BLaER1 treated with 17β-estradiol and CSF1 and Interleukin-3, amounts not matched to agents 10 nM and 100 nM (cell line): ENCODE measurements around the gene PRKCA.
A peak's percentile ranks its signal among the peaks of the same experiment; 100 is the strongest.

Experiments used
- H3K27ac ChIP-seq, 11 experiments: shearing (Covaris generic); formaldehyde crosslinking; 2 replicates each; pipeline ENCODE4 v1.8.1; 2022
- H3K27me3 ChIP-seq, 11 experiments: shearing (Covaris generic); formaldehyde crosslinking; 2 replicates each; pipeline ENCODE4 v1.8.1; 2022
- H3K36me3 ChIP-seq, 11 experiments: shearing (Covaris generic); formaldehyde crosslinking; 2 replicates each; pipeline ENCODE4 v1.8.1; 2022
- H3K4me1 ChIP-seq, 10 experiments: shearing (Covaris generic); formaldehyde crosslinking; 2 replicates each; pipeline ENCODE4 v1.8.1; 2022
- H3K4me2 ChIP-seq, 11 experiments: shearing (Covaris generic); formaldehyde crosslinking; 2 replicates each; pipeline ENCODE4 v1.8.1; 2022
- H3K4me3 ChIP-seq, 10 experiments: shearing (Covaris generic); formaldehyde crosslinking; 2 replicates each; pipeline ENCODE4 v1.8.1; 2022
- H3K9ac ChIP-seq, 11 experiments: shearing (Covaris generic); formaldehyde crosslinking; 2 replicates each; pipeline ENCODE4 v1.8.1; 2022
- H3K9me3 ChIP-seq, 11 experiments: shearing (Covaris generic); formaldehyde crosslinking; replicated peaks in 1 of 11; 2 replicates each; pipeline ENCODE4 v1.8.1; 2022
- H4K20me1 ChIP-seq, 11 experiments: shearing (Covaris generic); formaldehyde crosslinking; 2 replicates each; pipeline ENCODE4 v1.8.1; 2022
- Cebpa-rat ChIP-seq, 11 experiments: shearing (Covaris generic); IDR thresholded peaks; 2 replicates each; pipeline ENCODE4 v1.8.1; 2022

Gene PRKCA

GRCh38 chr17:66775881-66776400, 473.5 kb downstream of the PRKCA start:
- Histone ChIP-seq H3K9me3 (no peaks in the 10 kb centered on the region), H3K27ac (peak overlapping the region in 6 of 11 experiments; percentile 46 to 84 (median 76); a peak in 12 of 22 replicates), H3K27me3 (no peaks in the 10 kb centered on the region), H3K4me2 (peak overlapping the region in 9 of 11 experiments; percentile 24 to 83 (median 70); a peak in 18 of 22 replicates), H3K9ac (peak overlapping the region in 4 of 11 experiments; percentile 57 to 72 (median 61); a peak in 8 of 22 replicates), H3K4me3 (no peak overlapping the region; a peak in 1 of 20 replicates), H4K20me1 (peaks cover 0 to 43% (median 0%) of the 10 kb centered on the region in 11 experiments; a peak in 2 of 22 replicates), H3K4me1 (peaks cover 13 to 74% (median 46%) of the 10 kb centered on the region in 10 experiments; a peak in 19 of 20 replicates), H3K36me3 (peaks cover 0 to 100% (median 0%) of the 10 kb centered on the region in 11 experiments; a peak in 5 of 22 replicates)
- TF ChIP-seq Cebpa-rat (IDR thresholded peaks at IDR 0.05) = no peak

GRCh38 chr17:66776999-66777688, 474.7 kb downstream of the PRKCA start:
- H3K4me1 ChIP-seq = peaks cover 13 to 86% (median 50%) of the 10 kb centered on the region in 10 experiments; a peak in 19 of 20 replicates
- peak overlapping the region in 9 of 11 experiments; percentile 24 to 83 (median 70); a peak in 17 of 22 replicates for H3K4me2 ChIP-seq
- H3K4me3 ChIP-seq = no peak overlapping the region

GRCh38 chr17:66777689-66778225, 475.3 kb downstream of the PRKCA start:
- H3K4me3 ChIP-seq = no peak overlapping the region

More at GRCh38 chr17:66776999-66777688, 474.7 kb downstream of the PRKCA start:
- Histone ChIP-seq H3K9me3 (no peaks in the 10 kb centered on the region), H3K36me3 (peaks cover 0 to 97% (median 0%) of the 10 kb centered on the region in 11 experiments; a peak in 5 of 22 replicates), H3K9ac (no peak overlapping the region), H3K27me3 (no peaks in the 10 kb centered on the region), H4K20me1 (peaks cover 0 to 46% (median 0%) of the 10 kb centered on the region in 11 experiments; a peak in 3 of 22 replicates), H3K27ac (peak overlapping the region in 4 of 11 experiments; percentile 22 to 84 (median 76); a peak in 5 of 22 replicates)
- no peak for TF ChIP-seq Cebpa-rat (IDR thresholded peaks at IDR 0.05)

GRCh38 chr17:66778531-66779236, 476.3 kb downstream of the PRKCA start:
- Histone ChIP-seq H3K27ac (no peak overlapping the region), H3K4me3 (no peak overlapping the region), H3K4me1 (peaks cover 13 to 87% (median 63%) of the 10 kb centered on the region in 10 experiments; a peak in 19 of 20 replicates), H3K36me3 (peaks cover 0 to 97% (median 0%) of the 10 kb centered on the region in 11 experiments; a peak in 5 of 22 replicates), H3K9me3 (no peaks in the 10 kb centered on the region), H4K20me1 (peaks cover 0 to 52% (median 0%) of the 10 kb centered on the region in 11 experiments; a peak in 4 of 22 replicates), H3K9ac (no peak overlapping the region), H3K4me2 (no peak overlapping the region), H3K27me3 (no peaks in the 10 kb centered on the region)
- no peak for TF ChIP-seq Cebpa-rat (IDR thresholded peaks at IDR 0.05)

More at GRCh38 chr17:66777689-66778225, 475.3 kb downstream of the PRKCA start:
- H3K4me1 ChIP-seq = peaks cover 13 to 87% (median 56%) of the 10 kb centered on the region in 10 experiments; a peak in 19 of 20 replicates
- peaks cover 0 to 47% (median 0%) of the 10 kb centered on the region in 11 experiments; a peak in 4 of 22 replicates for H4K20me1 ChIP-seq
- no peaks in the 10 kb centered on the region for H3K9me3 ChIP-seq
- no peak overlapping the region for H3K9ac ChIP-seq
- peak overlapping the region in 2 of 11 experiments; percentile 22 to 78; a peak in 2 of 22 replicates for H3K27ac ChIP-seq
- H3K4me2 ChIP-seq = peak overlapping the region in 6 of 11 experiments; percentile 27 to 83 (median 71); a peak in 10 of 22 replicates
- no peak for TF ChIP-seq Cebpa-rat (IDR thresholded peaks at IDR 0.05)
- H3K36me3 ChIP-seq = peaks cover 0 to 97% (median 0%) of the 10 kb centered on the region in 11 experiments; a peak in 5 of 22 replicates
- H3K27me3 ChIP-seq = no peaks in the 10 kb centered on the region

DNA sequence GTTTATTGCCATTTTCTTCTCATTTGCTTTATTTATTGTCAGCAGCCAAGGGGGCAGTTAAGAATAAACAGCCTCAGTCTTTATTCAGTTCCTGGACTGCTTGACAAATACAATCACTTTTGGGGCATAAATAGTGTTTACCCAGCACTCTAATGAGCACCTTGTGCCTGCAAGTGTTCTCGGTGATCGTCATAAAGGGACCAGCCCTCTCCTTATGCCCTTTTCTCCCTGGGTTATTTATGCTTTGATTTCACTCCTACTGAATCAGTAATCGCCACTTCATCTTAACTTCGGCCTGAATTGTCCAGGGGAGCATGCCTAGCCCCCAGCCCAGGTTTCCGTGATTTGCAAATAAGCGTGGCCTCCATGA, 476.8 kb downstream of the PRKCA start:
- no peak overlapping the region for H3K27ac ChIP-seq
- peaks cover 13 to 87% (median 63%) of the 10 kb centered on the region in 10 experiments; a peak in 19 of 20 replicates for H3K4me1 ChIP-seq
- no peaks in the 10 kb centered on the region for H3K9me3 ChIP-seq
- H4K20me1 ChIP-seq = peaks cover 0 to 58% (median 0%) of the 10 kb centered on the region in 11 experiments; a peak in 4 of 22 replicates
- TF ChIP-seq Cebpa-rat (IDR thresholded peaks at IDR 0.05) = no peak
- no peak overlapping the region for H3K9ac ChIP-seq
- H3K36me3 ChIP-seq = peaks cover 0 to 97% (median 0%) of the 10 kb centered on the region in 11 experiments; a peak in 5 of 22 replicates
- no peak overlapping the region for H3K4me3 ChIP-seq
- no peaks in the 10 kb centered on the region for H3K27me3 ChIP-seq
- H3K4me2 ChIP-seq = 0 out of 22 replicates have a peak overlapping the region, but pooled peaks of 2 of the 11 experiments have one; percentile 3 to 5

DNA sequence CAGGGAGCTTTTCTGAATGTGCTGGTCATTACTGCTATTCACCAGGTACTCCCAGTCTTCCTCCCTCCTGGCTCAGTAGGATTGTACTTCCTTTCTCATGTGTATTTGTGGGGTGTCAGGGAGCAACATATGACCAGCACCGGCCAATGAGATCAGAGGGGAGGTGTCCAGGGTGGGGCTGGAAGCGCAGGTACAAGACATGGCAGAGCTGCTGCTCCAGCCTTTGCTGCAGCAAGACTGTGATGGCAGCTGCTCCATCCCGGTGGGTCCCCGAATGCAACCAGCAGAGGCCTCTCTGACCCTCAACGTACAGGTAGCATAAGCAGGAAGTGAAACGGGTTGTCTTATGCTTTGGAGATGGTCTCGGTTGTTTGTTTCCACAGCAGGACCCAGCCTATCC, 478.7 kb downstream of the PRKCA start:
- Histone ChIP-seq H4K20me1 (peaks cover 0 to 61% (median 0%) of the 10 kb centered on the region in 11 experiments; a peak in 4 of 22 replicates), H3K27me3 (no peaks in the 10 kb centered on the region), H3K9ac (no peak overlapping the region), H3K9me3 (no peaks in the 10 kb centered on the region), H3K4me1 (peaks cover 16 to 87% (median 63%) of the 10 kb centered on the region in 10 experiments; a peak in 19 of 20 replicates), H3K36me3 (peaks cover 0 to 94% (median 0%) of the 10 kb centered on the region in 11 experiments; a peak in 5 of 22 replicates), H3K27ac (no peak overlapping the region), H3K4me2 (peak overlapping the region in 5 of 11 experiments; percentile 9 to 28 (median 14); a peak in 7 of 22 replicates), H3K4me3 (no peak overlapping the region)
- TF ChIP-seq Cebpa-rat (IDR thresholded peaks at IDR 0.05) = no peak

GRCh38 chr17:66782851-66783250, 480.4 kb downstream of the PRKCA start:
- Histone ChIP-seq H3K4me1 (peaks cover 29 to 87% (median 64%) of the 10 kb centered on the region in 10 experiments), H3K9ac (peak overlapping the region in 1 of 11 experiments; percentile 3; a peak in 1 of 22 replicates), H3K4me3 (no peak overlapping the region), H4K20me1 (peaks cover 0 to 64% (median 0%) of the 10 kb centered on the region in 11 experiments; a peak in 4 of 22 replicates), H3K36me3 (peaks cover 0 to 94% (median 0%) of the 10 kb centered on the region in 11 experiments; a peak in 5 of 22 replicates), H3K27ac (peak overlapping the region in 1 of 11 experiments; percentile 6; a peak in 2 of 22 replicates), H3K4me2 (peak overlapping the region in 9 of 11 experiments; percentile 5 to 90 (median 85); a peak in 16 of 22 replicates), H3K9me3 (no peaks in the 10 kb centered on the region), H3K27me3 (no peaks in the 10 kb centered on the region)
- TF ChIP-seq Cebpa-rat (IDR thresholded peaks at IDR 0.05) = peak in 1 of 11 experiments; percentile 27; a peak in 1 of 22 replicates
